KOPT-K1 (cell line): ENCODE measurements around the gene CAMK1D.

ENCODE experiments used
- H3K27ac ChIP-seq: fragments of 200-600 bp; sonication (generic); 2 replicates; pipeline ENCODE4 v1.5.1; 2016; ENCODE audit warnings: antibody characterized with exemption, mild to moderate bottlenecking, low read depth, low read length; ENCODE audit not compliant: poor library complexity, severe bottlenecking
- H3K36me3 ChIP-seq: fragments of 200-600 bp; sonication (generic); 2 replicates; pipeline ENCODE4 v1.5.1; 2017; ENCODE audit warnings: antibody characterized with exemption, mild to moderate bottlenecking, low read length, moderate library complexity; ENCODE audit not compliant: insufficient read depth
- H3K9me3 ChIP-seq: fragments of 200-600 bp; sonication (generic); 2 replicates; pipeline ENCODE4 v1.5.1; 2017; ENCODE audit warnings: antibody characterized with exemption, low read length, mild to moderate bottlenecking; ENCODE audit not compliant: insufficient read depth, poor library complexity, severe bottlenecking

Gene CAMK1D

GRCh38 chr10:12622016-12622415, 272.7 kb downstream of the CAMK1D start:
- H3K36me3 ChIP-seq = no peaks in the 10 kb centered on the region
- no peak overlapping the region for H3K27ac ChIP-seq
- H3K9me3 ChIP-seq = no peaks in the 10 kb centered on the region

GRCh38 chr10:12622691-12623090, 273.3 kb downstream of the CAMK1D start:
- Histone ChIP-seq H3K36me3 (no peaks in the 10 kb centered on the region), H3K9me3 (no peaks in the 10 kb centered on the region), H3K27ac (no peak overlapping the region)

DNA sequence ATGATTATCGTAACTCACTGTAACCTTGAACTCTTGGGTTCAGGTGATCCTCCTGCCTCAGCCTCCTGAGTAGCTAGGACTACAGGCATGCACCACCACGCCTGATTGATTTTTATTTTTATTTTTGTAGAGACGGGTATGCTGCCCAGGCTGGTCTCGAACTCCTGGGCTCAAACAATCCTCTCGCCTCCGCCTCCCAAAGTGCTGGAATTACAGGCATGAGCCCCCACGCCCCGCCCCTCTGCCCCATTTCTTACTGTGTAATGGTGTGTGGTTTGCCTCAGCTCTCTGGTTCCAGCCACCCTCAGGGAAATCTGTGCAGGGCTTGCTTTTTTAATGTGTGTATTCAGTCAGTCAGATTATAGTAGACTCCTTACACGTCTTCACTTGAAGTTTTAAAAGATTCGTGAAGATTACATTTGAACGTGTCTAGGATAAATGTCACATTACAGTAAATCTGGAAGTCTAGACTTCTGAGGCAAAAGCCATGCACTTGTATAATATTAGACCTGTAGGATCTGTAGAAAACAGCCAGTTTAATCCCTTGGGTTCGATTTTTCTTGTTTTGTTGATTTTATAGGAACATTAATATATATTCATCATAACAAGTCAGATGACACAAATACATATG, 276.2 kb downstream of the CAMK1D start:
- Histone ChIP-seq H3K9me3 (no peaks in the 10 kb centered on the region), H3K27ac (no peak overlapping the region), H3K36me3 (no peaks in the 10 kb centered on the region)

DNA sequence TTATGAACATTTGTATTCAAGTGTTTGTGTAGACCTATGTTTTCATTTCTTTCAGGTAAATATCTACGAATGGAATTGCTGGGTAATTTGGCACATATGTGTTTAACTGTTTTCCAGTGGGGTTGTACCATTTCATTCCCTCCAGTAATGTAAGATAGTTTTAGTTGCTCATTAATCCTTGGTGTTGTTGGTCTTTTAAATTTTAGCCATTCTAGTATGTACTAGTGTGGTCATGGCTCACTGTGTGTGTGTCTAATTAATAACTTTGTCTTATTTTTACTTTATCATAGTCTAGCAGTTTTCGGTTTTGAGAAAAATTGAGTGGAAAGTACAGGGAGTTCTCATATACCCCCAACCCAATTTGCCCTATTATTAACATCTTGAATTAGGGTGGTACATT, 278.8 kb downstream of the CAMK1D start:
- Histone ChIP-seq H3K9me3 (no peaks in the 10 kb centered on the region), H3K27ac (no peak overlapping the region), H3K36me3 (no peaks in the 10 kb centered on the region)

DNA sequence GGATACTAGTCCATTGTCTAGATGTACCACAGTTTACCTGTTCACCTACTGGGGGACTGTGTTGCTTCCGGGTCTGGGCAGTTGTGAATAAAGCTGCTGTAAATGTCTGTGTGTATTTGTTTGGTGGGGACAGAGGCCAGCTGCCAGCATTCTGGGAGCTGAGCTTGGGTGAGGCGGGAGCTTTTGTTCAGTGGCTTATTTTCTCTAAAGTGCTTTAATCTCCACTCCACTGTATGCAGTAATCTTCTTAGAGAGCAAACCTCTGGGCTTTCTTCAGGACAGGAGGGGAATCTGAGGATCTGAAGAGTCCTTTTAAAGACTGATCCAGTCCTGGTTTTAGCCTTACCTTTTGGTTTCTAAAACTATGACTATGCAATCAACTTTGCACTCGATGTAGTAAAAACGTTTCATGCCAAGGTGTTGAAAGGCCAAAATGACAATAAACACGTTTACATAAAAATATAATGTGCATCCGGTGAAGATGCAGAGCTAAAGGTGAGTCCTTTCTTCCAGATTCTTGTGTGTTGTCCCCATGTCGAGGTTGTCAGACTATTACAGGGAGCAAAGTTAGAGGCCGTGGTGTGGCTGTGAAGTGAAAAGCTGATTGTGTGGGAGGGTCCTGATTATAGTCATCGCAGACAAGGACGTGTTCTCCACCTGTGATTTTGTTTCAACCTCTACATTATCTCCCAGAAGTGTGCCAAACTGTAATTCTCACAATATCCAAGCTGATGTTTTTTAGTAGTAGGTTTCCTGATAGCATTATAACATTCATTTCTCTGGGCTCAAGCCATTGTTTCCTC, 279.8 kb downstream of the CAMK1D start:
- Histone ChIP-seq H3K9me3 (no peaks in the 10 kb centered on the region), H3K27ac (no peak overlapping the region), H3K36me3 (no peaks in the 10 kb centered on the region)

GRCh38 chr10:12629767-12630165, 280.4 kb downstream of the CAMK1D start:
- Histone ChIP-seq H3K9me3 (no peaks in the 10 kb centered on the region), H3K36me3 (no peaks in the 10 kb centered on the region), H3K27ac (no peak overlapping the region)

- H3K9me3 ChIP-seq = no peaks in the 10 kb centered on the region
- H3K36me3 ChIP-seq = no peaks in the 10 kb centered on the region
- H3K27ac ChIP-seq = no peak overlapping the region
Observed at GRCh38 chr10:12631216-12631615, 281.9 kb downstream of the CAMK1D start.

GRCh38 chr10:12631787-12632562, 282.6 kb downstream of the CAMK1D start:
- no peaks in the 10 kb centered on the region for H3K36me3 ChIP-seq
- H3K9me3 ChIP-seq = no peaks in the 10 kb centered on the region
- no peak overlapping the region for H3K27ac ChIP-seq

DNA sequence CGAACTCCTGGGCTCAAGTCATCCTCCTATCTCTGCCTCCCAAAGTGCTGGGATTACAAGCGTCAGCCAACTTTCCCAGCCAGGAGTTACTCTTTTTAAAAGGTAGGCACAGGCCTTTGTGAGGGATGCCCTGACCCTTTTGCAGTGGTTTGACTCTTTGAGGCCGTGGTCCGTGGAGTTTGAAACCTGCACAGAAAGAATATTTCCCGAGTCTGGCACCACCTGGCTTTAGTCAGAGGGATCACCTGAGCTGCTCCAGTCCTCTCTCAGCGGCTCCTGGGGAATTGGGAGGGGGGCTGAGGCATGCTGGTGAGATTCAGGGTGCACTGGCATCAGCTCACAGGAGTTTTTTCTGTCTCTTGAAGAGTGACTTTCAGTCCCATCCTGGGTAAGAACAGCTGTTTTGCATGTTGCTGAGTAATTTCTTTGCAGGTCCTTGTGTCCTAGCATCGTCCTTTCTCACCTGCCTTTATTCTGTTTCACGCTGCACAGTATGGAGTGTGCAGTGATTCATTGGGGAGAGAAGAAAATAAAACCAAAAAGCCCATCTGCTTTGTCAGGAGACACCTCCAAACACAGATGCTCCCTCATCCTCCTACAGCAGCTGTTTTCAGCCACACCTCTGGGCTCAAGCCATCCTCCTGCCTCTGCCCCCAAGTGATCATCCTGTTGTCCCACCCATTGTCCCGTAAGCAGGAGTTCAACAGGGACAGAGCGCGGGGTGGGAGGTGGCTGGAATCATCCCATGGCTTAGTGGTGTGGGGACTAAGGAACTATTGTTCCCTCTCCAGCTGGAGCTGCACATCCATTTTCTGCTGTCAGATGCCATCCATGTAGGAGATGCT, 284.7 kb downstream of the CAMK1D start:
- Histone ChIP-seq H3K27ac (no peak overlapping the region), H3K9me3 (no peaks in the 10 kb centered on the region), H3K36me3 (no peaks in the 10 kb centered on the region)

- Histone ChIP-seq H3K27ac (no peak overlapping the region), H3K9me3 (no peaks in the 10 kb centered on the region), H3K36me3 (no peaks in the 10 kb centered on the region)
Observed at GRCh38 chr10:12634621-12634931, 285.2 kb downstream of the CAMK1D start.

DNA sequence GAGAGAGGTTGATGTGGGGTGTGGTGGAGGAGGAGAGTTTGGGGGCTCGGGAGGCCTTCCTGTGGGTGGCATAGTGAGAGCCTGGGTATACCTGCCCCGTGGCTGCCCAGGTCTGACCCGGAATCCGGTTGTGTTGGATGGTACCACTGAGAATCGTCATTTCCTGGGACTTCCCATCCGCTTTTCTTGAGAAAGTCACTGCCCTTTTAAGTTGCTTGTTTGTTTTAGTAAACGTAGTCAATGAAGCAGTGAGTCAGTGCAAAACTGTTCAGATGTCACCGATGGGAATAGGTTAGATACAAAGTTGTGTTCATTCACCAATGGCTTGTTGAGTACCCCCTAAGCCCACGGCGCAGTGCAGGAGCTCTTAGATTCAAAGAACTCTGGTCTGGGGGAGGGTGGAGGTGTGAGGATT, 285.8 kb downstream of the CAMK1D start:
- H3K27ac ChIP-seq = no peak overlapping the region
- H3K9me3 ChIP-seq = no peaks in the 10 kb centered on the region
- H3K36me3 ChIP-seq = no peaks in the 10 kb centered on the region

GRCh38 chr10:12636571-12636970, 287.2 kb downstream of the CAMK1D start:
- Histone ChIP-seq H3K9me3 (no peaks in the 10 kb centered on the region), H3K27ac (peak overlapping the region; percentile 41), H3K36me3 (no peaks in the 10 kb centered on the region)

GRCh38 chr10:12637649-12638048, 288.3 kb downstream of the CAMK1D start:
- Histone ChIP-seq H3K27ac (peak overlapping the region; percentile 41), H3K36me3 (no peaks in the 10 kb centered on the region)

DNA sequence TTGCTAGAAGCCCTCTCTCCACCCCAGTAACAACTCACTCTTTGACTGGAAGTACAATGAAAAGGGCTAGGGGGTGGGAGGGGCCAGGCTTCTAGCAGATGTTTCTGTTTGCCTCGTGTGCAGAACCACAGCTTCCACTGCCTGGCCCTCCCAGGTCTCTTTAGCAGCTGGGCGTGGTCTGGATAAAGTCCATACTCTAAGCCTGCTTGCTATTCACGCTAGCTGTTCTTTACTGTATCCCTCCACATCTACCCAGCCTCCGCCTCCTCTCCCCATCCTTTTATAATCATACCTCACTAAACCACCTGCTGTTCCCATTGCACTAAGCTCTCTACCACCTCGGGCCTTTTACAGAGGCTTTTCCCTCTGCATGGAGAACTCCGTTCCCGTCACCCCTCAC, 288.8 kb downstream of the CAMK1D start:
- Histone ChIP-seq H3K27ac (peak overlapping the region; percentile 41), H3K36me3 (no peaks in the 10 kb centered on the region), H3K9me3 (no peaks in the 10 kb centered on the region)

More at GRCh38 chr10:12637649-12638048, 288.3 kb downstream of the CAMK1D start:
- H3K9me3 ChIP-seq = no peaks in the 10 kb centered on the region

DNA sequence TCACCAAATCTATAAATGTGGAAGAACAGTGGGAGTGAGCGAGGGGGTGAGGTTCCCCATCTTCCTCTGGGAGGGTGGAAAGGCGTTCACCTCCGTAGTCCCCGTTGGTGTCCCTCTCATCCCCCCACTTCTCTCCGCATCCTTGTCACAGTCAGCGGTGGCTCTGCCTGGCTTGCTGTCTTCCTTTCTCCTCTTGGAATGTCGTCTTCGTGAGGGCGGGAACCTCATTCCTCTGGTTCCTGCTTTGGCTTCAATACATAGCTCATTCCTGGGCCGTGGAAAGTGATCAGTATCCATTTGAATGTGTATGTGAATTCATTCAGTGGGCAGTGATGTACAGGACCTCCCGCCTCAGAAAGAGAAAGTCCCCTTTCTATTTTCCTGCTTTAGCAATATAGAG, 289.4 kb downstream of the CAMK1D start:
- no peaks in the 10 kb centered on the region for H3K36me3 ChIP-seq
- no peak overlapping the region for H3K27ac ChIP-seq
- no peaks in the 10 kb centered on the region for H3K9me3 ChIP-seq
